VCaP (cell line): ENCODE results near the gene GRB10.

ENCODE experiments used
- H3K27ac ChIP-seq: fragments of 450-650 bp; 2 replicates; pipeline ENCODE4 v1.5.1; 2017
- CTCF ChIP-seq: fragments of 450-650 bp; conservative IDR thresholded peaks from 2 replicates; pipeline ENCODE4 v1.5.1; 2017; ENCODE audit warnings: mild to moderate bottlenecking, moderate library complexity

The GRB10 gene

GRCh38 chr7:50608196-50608906 is 174.3 kb downstream of the GRB10 start:
- H3K27ac ChIP-seq = no peak overlapping the region
- TF ChIP-seq CTCF = no peak

DNA sequence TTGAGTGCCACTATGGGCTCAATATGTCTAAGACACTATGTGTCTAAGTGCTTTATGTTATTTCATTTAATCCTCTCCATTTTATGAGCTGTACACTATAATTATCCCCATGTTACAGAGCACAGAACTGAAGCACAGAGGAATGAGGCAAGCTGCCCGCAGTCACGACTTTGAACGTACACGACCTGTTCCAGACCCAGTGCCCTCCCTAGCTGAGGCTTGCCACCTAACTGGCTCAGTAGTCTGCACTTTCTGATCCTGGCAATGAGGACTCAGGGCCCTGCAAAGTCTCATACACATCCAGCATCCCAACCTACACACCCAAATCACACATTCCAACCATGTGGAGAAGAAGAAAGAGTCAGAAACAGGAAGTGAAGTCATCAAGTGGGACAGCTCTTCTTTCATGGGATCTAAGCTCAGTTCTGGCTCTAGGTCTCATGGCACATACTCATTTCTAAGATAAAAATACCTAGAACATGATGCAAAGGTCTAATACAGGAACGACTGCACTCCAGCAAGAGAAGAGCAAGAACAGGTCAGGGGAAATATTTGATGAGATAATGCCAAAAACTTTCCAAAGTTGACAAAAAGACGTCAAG is 175.1 kb downstream of the GRB10 start:
- TF ChIP-seq CTCF = no peak
- H3K27ac ChIP-seq = no peak overlapping the region

DNA sequence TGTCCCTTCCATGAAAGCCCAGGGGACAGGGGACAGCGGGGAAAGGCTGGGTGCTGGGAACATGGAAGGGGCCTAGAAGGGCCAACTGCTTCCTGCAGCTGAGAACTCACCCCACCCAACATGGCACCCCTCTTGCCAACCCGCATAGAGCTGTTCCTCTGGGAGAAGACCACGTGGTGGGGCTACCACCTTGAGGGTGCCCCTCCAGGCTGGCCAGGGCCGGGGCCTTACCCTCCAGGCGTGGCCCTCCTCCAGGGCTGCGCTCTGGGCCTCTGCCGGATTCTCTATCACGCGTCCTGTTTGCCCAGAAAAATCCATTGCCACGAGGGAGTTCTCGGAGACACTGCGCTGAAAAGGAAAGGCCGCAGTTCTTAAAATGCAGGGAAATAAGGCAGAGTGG is 177.6 kb downstream of the GRB10 start:
- H3K27ac ChIP-seq = no peak overlapping the region
- TF ChIP-seq CTCF = no peak

GRCh38 chr7:50603287-50603686 is 179.4 kb downstream of the GRB10 start:
- H3K27ac ChIP-seq = peak overlapping the region; percentile 1; the same call in 1 of the 2 replicates
- TF ChIP-seq CTCF = no peak

GRCh38 chr7:50599385-50599784 is 183.3 kb downstream of the GRB10 start:
- peak overlapping the region; percentile 50 for H3K27ac ChIP-seq

GRCh38 chr7:50598460-50599343 is 184.0 kb downstream of the GRB10 start:
- peak overlapping the region; percentile 50 for H3K27ac ChIP-seq
- TF ChIP-seq CTCF = no peak

More at GRCh38 chr7:50599385-50599784, 183.3 kb downstream of the GRB10 start:
- TF ChIP-seq CTCF = peak; percentile 31

- no peak overlapping the region for H3K27ac ChIP-seq
- no peak for TF ChIP-seq CTCF
These were observed 186.2 kb downstream of the GRB10 start for GRCh38 chr7:50596484-50596883.
